Activated CD4-positive, alpha-beta memory T cell treated with anti-CD3 and anti-CD28 coated beads for 36 hours (primary cell): ENCODE results near the gene CABLES2. TPM values are rescaled to one million over a fixed set of nuclear protein-coding genes. Genes with fewer than 3 reads are reported as not detected.
"Not testable (repeated sequence)": the region's sequence is repeated elsewhere in the genome, so short reads cannot be mapped to it uniquely, and the experiment has no call there.

ENCODE experiments used
- CTCF ChIA-PET: fragments of 350-600 bp; sonication (Branson Sonifier 250); formaldehyde crosslinking; loops from one replicate; lab custom pipeline; 2021; ENCODE audit warnings: antibody characterized with exemption, inconsistent platforms; lab: Charles Lee
- POLR2A ChIA-PET: fragments of 350-600 bp; sonication (Branson Sonifier 250); formaldehyde crosslinking; loops from one replicate; lab custom pipeline; 2021; ENCODE audit warnings: antibody characterized with exemption; lab: Charles Lee
- DNase-seq: peaks from one replicate; pipeline ENCODE4 v3.0.0-alpha.2; 2020
- H3K27ac Mint-ChIP-seq: one replicate; pipeline ENCODE4 v1.8.0; 2021; ENCODE audit warnings: mixed read lengths
- H3K27me3 Mint-ChIP-seq: one replicate; pipeline ENCODE4 v1.8.0; 2021; ENCODE audit warnings: mixed read lengths
- H3K36me3 Mint-ChIP-seq: one replicate; pipeline ENCODE4 v1.8.0; 2021; ENCODE audit warnings: mixed read lengths
- H3K4me1 Mint-ChIP-seq: one replicate; pipeline ENCODE4 v1.8.0; 2021; ENCODE audit warnings: low read depth, mixed read lengths
- H3K4me3 Mint-ChIP-seq: one replicate; pipeline ENCODE4 v1.8.0; 2021; ENCODE audit warnings: mild to moderate bottlenecking, mixed read lengths
- H3K9me3 Mint-ChIP-seq: one replicate; pipeline ENCODE4 v1.8.0; 2021; ENCODE audit warnings: mixed read lengths
- intact Hi-C: fragments of 100-400 bp; cut with micrococcal nuclease; formaldehyde crosslinking; loops from one replicate; pipeline ENCODE4 v1.15.1; 2023
- total RNA-seq, 2 experiments: library from RNA; stranded (reverse); gene quantifications; one replicate each; pipeline ENCODE4 v1.2.3, GENCODE V29; 2021

CABLES2 gene
- total RNA-seq, 2 experiments from 2014 or later = 7.8 to 8.2 TPM

DNA sequence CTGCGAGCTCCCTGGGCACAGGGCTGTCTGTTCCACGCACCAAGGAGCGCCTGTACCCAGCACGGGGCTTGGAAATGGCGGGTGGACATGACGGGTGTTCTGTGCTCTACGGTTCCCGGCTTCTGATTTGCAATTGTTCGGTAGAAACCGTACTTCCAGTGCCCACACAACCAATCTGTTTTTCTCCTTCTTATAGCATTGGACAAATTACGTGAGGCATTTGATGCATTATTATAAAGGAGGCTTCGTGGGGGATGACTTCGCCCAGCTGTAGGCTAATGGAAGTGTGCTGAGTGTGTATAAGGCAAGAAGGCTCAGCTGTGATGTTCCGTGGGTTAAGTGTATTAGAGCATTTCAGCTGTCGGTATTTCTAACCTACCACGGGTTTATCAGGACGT is 30.0 kb downstream of the CABLES2 start:
- CTCF ChIA-PET = interaction anchor here (0.6 kb wide), 1 partner anchor 1334 kb away, joined by 3 read pairs; no protein-coding TSS in a partner anchor
- no peak overlapping the region for H3K4me3 Mint-ChIP-seq
- H3K36me3 Mint-ChIP-seq = peaks cover 4% of the 10 kb centered on the region
- no peak overlapping the region for H3K27ac Mint-ChIP-seq
- peaks cover 3% of the 10 kb centered on the region for H3K4me1 Mint-ChIP-seq
- intact Hi-C loops = no loop called here
- no peak for DNase-seq
- peaks cover 4% of the 10 kb centered on the region for H3K27me3 Mint-ChIP-seq
- POLR2A ChIA-PET = no interaction called here
- H3K9me3 Mint-ChIP-seq = peaks cover 1% of the 10 kb centered on the region

DNA sequence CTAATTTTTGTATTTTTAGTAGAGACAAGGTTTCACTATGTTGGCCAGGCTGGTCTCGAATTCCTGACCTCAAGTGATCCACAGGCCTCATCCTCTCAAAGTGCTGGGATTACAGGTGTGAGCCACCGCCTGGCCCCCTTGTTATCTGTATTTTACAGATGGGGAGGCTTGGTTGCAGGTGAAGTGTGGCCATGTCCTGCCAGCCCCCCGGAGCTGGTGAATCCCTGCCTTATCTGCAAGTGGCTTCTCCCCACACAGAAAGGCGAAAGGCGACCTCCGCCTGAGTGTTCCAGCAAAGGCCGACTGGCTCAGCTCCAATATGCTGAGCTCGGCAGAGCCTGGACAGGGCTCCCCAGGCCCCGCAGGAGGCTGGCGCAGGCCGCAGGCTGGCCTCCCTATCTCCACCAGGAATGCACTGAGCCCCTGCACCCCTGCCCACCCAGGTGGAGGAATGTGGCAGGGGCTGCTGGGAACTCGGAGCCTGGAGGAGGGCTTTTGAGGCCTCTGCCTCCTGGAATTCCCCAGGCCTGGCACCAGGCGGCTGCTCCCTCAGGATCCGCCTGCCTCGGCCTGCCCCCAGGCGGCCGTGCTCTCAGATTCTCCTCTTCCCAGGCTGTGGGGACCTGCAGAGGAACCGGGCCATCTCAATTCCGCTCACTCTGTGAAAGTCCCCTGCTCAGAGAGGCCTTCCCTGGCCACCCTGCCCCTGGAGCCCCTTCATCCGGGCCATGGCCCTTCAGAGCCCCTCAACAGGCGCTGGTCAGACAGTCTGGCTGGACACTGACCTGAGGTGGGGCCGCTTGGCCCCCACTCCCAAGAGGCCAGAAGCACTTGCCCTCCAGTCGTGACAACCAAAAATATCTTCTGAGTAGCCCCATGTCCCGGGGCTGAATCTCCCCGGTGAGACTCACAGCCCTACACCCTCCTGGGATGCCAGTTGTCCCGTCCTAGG is 30.7 kb downstream of the CABLES2 start:
- DNase-seq = no peak
- Mint-ChIP-seq H3K4me1 (no peaks in the 10 kb centered on the region), H3K4me3 (no peak overlapping the region), H3K27ac (no peak overlapping the region), H3K9me3 (no peaks in the 10 kb centered on the region), H3K36me3 (no peaks in the 10 kb centered on the region), H3K27me3 (peaks cover 4% of the 10 kb centered on the region)
- intact Hi-C loops = no loop called here
- POLR2A ChIA-PET = no interaction called here
- CTCF ChIA-PET = interaction anchor here (0.6 kb wide), 1 partner anchor 1334 kb away, joined by 3 read pairs; no protein-coding TSS in a partner anchor

DNA sequence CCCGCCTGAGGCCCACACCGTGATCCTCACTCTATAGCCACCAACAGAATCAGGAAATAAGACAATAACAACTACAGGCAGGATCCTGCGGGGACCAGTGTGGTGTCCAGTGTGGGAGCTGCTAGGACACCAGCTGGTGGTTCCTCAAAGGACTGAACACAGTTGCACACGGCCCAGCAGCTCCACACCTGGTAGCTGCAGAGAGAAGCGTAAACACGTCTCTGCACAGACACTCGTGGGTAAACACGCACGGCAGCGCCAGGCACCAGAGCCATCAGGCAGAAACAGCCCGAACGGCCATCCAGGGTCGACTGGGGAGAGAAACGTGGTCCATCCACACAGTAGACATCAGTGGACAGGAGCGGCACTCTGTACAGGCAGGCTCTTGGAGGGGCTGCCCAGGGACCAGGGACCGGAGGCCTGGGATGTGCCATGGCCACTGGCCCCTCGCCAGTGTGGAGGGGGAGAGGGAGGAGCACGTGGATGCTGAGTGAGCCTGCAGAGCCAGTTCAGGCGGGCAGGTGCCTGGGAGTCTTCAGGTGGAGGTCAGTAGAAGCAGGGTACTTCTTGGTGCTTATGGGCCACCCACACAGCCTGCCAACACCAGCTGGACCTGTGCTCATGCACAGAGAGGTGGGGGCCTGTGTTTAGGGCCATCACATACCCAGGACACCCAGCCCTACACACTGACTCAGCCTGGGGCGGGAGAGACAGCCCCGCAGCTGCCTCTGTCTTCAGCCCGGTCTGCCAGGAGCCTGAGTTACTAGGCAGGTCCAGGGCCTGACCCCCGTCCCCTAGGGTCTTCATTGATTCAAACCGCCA is 32.5 kb downstream of the CABLES2 start:
- Mint-ChIP-seq H3K4me1 (no peaks in the 10 kb centered on the region), H3K27me3 (peaks cover 4% of the 10 kb centered on the region), H3K36me3 (no peaks in the 10 kb centered on the region), H3K9me3 (no peaks in the 10 kb centered on the region), H3K4me3 (no peak overlapping the region), H3K27ac (no peak overlapping the region)
- intact Hi-C loops = no loop called here
- ChIA-PET CTCF (no interaction called here), POLR2A (no interaction called here)
- no peak for DNase-seq

DNA sequence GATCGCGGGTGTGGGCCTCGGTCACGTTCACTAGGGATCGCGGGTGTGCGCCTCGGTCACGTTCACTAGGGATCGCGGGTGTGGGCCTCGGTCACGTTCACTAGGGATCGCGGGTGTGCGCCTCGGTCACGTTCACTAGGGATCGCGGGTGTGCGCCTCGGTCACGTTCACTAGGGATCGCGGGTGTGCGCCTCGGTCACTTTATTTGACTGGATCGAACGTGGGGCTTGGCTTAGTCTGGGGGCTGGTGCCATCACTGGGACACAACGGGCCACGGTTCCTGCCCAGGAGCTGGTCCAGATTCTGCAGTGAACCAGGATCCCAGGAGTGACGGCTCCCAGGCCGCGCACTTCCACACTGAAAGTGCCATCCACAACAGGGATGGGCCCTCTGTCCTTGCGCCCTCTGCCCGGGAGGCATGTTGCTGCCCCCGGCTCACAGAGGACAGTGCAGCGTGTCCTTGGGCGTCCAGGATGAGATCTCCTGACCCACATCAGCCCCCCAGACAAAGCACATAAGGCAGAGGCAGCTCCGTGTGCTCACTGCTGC is 33.4 kb downstream of the CABLES2 start:
- H3K36me3 Mint-ChIP-seq, H3K4me3 Mint-ChIP-seq, H3K27me3 Mint-ChIP-seq, H3K9me3 Mint-ChIP-seq, DNase-seq, POLR2A ChIA-PET, H3K27ac Mint-ChIP-seq, CTCF ChIA-PET, intact Hi-C loops, H3K4me1 Mint-ChIP-seq: not testable (repeated sequence)

DNA sequence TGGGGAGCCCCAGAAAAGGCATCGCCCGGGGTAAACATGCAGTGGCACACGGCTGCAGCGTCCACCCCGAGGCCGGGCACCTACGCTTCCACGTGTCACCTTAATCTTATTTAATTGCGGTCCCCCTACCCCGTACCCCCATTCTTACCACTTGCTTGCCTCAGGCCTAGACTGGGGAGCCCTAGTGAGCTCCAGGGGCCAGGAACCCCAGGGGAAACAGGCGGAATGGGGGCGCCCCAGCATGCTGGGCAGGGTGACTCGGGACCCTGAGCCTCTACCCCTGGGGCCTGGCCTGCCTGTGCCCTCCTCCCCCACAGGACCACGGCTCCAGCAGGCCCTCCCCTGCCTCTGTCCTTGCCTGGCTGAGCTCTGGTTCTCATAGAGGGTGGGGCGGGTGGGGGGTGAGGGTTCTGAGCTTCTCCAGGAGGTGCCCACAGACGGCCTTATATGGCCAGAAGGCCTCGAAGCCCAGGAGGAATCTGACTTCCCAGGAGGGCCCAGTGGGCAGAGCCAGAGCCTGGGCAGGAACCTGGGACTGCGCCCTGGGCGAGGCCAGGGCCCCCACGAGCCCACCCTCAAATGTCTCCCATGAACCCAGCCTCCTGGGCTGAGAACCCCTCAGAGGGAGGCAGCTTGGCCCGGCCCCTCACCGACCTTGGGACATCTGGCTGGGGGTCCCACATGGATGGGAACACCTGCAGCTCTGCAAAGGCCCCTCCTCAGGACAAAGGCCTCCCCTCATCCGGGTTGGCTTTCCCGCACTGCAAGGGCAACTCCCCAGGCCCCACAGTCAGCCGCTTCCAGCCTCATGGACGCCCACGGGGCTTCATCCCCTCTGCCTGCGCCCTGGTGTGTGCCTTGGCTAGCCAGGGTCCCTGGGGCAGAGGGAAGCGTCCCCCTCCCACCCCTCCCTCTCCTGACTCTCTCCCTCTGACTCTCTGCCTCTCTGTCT is 34.8 kb downstream of the CABLES2 start:
- intact Hi-C loops = no loop called here
- Mint-ChIP-seq H3K4me3 (no peak overlapping the region), H3K36me3 (no peaks in the 10 kb centered on the region), H3K4me1 (peaks cover 2% of the 10 kb centered on the region), H3K27ac (no peak overlapping the region), H3K9me3 (no peaks in the 10 kb centered on the region), H3K27me3 (peaks cover 12% of the 10 kb centered on the region)
- POLR2A ChIA-PET = no interaction called here
- no peak for DNase-seq
- CTCF ChIA-PET = interaction anchor here (0.6 kb wide), 1 partner anchor 80 kb away, joined by 4 read pairs; no protein-coding TSS in a partner anchor

DNA sequence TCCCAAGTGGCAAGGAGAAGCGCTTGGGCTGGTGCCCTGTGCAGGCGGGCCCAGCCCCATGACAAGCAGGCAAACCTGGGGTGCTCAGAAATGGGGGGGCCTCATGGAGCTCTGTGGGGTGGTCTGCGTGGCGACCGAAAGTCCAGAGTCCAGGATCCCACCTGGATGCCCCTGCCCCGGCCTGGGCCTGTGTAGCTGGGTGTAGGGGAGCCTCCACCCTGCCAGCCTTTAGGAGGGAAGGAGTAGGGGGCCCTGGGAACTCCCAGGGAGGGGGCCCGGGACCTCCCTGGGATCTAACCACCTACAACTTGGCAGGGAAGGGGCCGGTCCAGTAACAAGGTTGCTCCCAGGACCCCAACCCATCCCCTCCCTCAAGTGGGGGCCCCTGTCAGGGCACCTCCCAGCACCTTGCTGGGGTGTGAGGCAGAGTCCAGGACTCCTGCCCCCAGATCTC is 35.5 kb downstream of the CABLES2 start:
- H3K9me3 Mint-ChIP-seq = no peaks in the 10 kb centered on the region
- ChIA-PET POLR2A (no interaction called here), CTCF (interaction anchor here (0.6 kb wide), 1 partner anchor 79 kb away, joined by 4 read pairs; no protein-coding TSS in a partner anchor)
- no peak overlapping the region for H3K27ac Mint-ChIP-seq
- no peaks in the 10 kb centered on the region for H3K36me3 Mint-ChIP-seq
- no peak overlapping the region for H3K4me3 Mint-ChIP-seq
- peaks cover 12% of the 10 kb centered on the region for H3K27me3 Mint-ChIP-seq
- no peak for DNase-seq
- peaks cover 2% of the 10 kb centered on the region for H3K4me1 Mint-ChIP-seq
- intact Hi-C loops = no loop called here

DNA sequence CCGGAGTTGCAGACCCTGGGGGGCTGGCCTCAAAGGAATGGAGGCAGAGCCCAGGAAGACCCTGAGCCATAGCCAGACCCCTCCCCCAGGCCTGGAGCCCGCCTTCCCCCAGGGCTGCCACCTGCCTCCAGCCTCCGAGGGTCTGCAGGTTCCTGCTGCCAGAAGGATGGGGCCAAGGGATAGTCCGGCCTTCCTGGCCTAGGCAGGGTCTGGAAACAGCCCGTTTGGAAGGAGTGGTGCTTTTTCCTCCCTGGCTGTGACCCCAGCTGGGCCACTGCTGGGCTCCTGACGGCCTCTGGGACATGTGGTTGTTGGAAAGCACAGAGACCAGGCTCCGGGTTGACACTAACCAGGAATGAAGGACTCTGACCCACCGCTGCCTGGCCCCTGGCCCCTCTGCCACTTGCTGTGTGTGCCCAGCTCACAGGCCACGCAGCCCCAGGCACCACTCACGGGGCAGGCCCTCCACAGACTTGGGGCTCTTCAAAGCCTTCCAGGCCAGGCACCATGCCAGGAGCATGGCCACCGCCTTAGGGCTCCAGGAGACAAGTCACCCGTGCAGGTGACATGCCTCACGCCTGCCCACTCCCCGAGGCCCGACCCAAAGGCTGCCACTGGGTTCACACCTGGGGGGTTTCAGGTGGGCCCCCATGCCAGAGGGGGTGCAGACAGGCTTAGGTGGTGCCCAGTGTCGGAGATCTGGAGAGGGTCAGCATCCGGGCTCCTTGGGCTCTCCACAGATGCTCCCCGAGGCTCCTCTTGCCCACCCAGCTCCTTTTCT is 36.1 kb downstream of the CABLES2 start:
- no peak overlapping the region for H3K4me3 Mint-ChIP-seq
- H3K27ac Mint-ChIP-seq = no peak overlapping the region
- CTCF ChIA-PET = no interaction called here
- intact Hi-C loops = no loop called here
- peaks cover 12% of the 10 kb centered on the region for H3K27me3 Mint-ChIP-seq
- DNase-seq = no peak
- no peaks in the 10 kb centered on the region for H3K9me3 Mint-ChIP-seq
- POLR2A ChIA-PET = no interaction called here
- H3K36me3 Mint-ChIP-seq = no peaks in the 10 kb centered on the region
- H3K4me1 Mint-ChIP-seq = peaks cover 2% of the 10 kb centered on the region

DNA sequence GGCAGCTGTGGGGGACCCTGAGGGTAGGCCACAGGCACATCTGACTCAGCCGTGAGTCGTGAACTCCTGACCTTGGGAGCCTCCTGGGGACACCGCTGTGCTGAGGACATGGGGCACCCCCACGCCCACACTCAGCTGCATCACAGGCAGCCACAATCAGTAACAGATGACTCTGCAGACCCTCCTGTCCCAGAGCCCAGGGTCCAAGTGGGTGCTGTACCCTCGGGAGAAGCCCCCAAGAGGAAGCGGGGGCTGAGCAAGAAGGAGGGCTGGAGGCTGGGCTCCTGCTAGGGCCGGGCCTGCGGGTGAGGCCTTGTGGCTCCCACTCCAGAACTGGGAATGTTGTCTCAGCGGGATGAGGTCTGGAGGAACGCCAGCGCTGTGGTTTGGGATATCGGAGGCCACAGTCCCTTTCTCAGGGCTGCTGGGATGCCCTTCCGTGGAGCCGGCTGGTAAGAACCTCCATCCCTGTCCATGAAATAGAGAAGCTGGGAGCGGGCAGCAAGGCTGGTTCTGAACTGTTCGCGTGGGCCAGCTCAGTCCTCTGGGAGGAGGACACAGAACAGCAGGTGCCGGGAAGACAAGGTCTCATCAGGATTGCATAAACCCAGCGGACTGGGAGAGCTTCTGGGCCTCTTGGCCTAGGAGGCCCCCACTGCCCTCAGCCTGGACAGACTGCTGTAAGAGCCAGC is 36.8 kb downstream of the CABLES2 start:
- Mint-ChIP-seq H3K4me1 (peaks cover 2% of the 10 kb centered on the region), H3K27me3 (peaks cover 17% of the 10 kb centered on the region), H3K4me3 (no peak overlapping the region), H3K27ac (no peak overlapping the region), H3K9me3 (no peaks in the 10 kb centered on the region), H3K36me3 (no peaks in the 10 kb centered on the region)
- intact Hi-C loops = no loop called here
- POLR2A ChIA-PET = no interaction called here
- CTCF ChIA-PET = no interaction called here
- DNase-seq = peak; percentile 58

DNA sequence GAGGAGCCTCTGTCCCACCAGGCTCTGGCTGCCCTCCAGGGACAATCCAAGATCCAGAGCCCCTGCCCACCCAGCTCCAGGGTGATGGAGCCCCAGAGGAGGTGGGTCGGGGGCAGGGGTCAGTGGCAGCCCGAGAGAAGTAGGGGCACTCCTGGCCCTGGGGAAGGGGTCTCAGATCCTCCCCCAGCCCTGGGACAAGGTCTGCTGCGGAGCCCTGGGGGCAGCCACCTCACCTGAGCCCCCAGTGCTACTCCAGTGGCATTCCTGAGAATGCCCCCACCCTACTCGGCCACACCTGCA is 37.3 kb downstream of the CABLES2 start:
- Mint-ChIP-seq H3K4me1 (peaks cover 2% of the 10 kb centered on the region), H3K27ac (no peak overlapping the region), H3K9me3 (no peaks in the 10 kb centered on the region), H3K36me3 (no peaks in the 10 kb centered on the region), H3K27me3 (peaks cover 22% of the 10 kb centered on the region), H3K4me3 (no peak overlapping the region)
- CTCF ChIA-PET = no interaction called here
- no peak for DNase-seq
- intact Hi-C loops = no loop called here
- POLR2A ChIA-PET = no interaction called here

DNA sequence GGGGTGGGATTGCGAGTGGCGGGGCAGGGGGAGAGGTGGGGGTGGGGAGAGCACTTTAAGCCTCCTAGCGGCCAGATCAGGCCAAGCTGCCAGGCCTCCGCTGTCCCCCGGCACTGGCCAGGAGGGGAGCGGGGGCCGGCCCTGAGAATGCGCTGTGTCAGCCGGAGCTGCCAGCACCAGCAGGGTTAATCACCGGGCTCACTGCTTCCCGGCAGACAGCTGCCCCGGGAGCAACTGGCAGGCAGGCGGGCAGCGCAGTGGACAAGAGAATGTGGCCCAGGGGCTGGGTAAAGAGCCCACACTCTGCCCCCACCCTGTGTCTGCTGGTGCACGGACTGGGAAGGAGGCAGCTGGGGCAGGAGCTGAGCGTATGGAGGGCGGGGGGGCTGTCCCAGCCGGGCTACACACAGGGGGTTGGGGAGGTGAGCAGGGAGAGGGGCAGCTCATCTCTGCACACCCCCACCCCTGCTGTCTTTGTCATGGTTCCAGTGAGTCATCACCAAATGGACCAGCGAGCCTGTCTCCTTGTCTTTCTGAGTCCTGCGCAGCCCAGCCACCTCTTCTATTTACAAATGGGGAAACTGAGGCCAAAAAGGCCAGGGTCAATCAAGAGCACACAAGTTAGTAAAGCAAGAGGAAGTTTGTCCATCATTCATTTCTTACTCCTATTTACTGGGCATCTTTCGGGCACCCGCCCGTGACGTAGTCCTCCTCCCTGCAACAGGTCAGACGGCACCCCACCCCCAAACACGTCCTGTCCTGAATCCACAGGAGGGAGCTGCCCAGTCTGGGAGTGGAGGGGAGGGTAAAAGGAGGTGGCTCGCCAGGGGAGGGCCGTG is 37.9 kb downstream of the CABLES2 start:
- Mint-ChIP-seq H3K27me3 (peaks cover 24% of the 10 kb centered on the region), H3K27ac (no peak overlapping the region), H3K36me3 (no peaks in the 10 kb centered on the region), H3K9me3 (no peaks in the 10 kb centered on the region), H3K4me1 (peaks cover 2% of the 10 kb centered on the region), H3K4me3 (no peak overlapping the region)
- intact Hi-C loops = no loop called here
- POLR2A ChIA-PET = interaction anchor here (1.0 kb wide), 1 partner anchor 12 kb away, joined by 3 read pairs; no protein-coding TSS in a partner anchor
- DNase-seq = no peak
- CTCF ChIA-PET = interaction anchor here (0.9 to 2.2 kb wide), 6 partner anchors 13 to 531 kb away, joined by 3 to 15 read pairs (median 4); no protein-coding TSS in a partner anchor
